ENCODE measurements around the gene MAP3K8. TPM values are rescaled to one million over a fixed set of nuclear protein-coding genes. Genes with fewer than 3 reads are reported as not detected.
"Not testable (repeated sequence)": the region's sequence is repeated elsewhere in the genome, so short reads cannot be mapped to it uniquely, and the experiment has no call there.

Gene MAP3K8
- total and polyA plus RNA-seq, 10 of the 15 experiments (the other 5 are each of a cell fraction or from before 2014, with no cell fraction given), result 25.5 to 115 (median 40.2) TPM

GRCh38 chr10:30435499-30436167 lies 1.6 kb downstream of the MAP3K8 start:
- BruUV-seq (replicated peaks); FAIRE-seq; DNase-seq (ENCODE audit: low read depth, low spot score); ATAC-seq; H3K9me3 ChIP-seq (replicated peaks; ENCODE audit: control insufficient read depth, insufficient read depth, low read length); H4K20me1 ChIP-seq (ENCODE audit: control insufficient read depth, insufficient read depth); H3K27me3 ChIP-seq (replicated peaks in 1 of 2; ENCODE audit: control insufficient read depth in 2 of 2, insufficient read depth in 2 of 2, low read length in 1 of 2); in situ Hi-C loops (cut with MboI); H2AFZ ChIP-seq (ENCODE audit: control insufficient read depth, low read depth, low read length): not testable (repeated sequence)
- Histone ChIP-seq H3K4me3 (peak overlapping the region; percentile 100), H3K9ac (ENCODE audit: control insufficient read depth, insufficient read depth, low read length) (peak overlapping the region; percentile 82), H3K4me2 (ENCODE audit: control insufficient read depth, insufficient read depth) (peak overlapping the region; percentile 65), H3K27ac (ENCODE audit: control insufficient read depth, insufficient read depth) (peak overlapping the region; percentile 91), H3K79me2 (ENCODE audit: control insufficient read depth, insufficient read depth, low read length) (peaks cover 76% of the 10 kb centered on the region), H3K4me1 (ENCODE audit: control insufficient read depth, insufficient read depth, low read length) (peaks cover 13% of the 10 kb centered on the region), H3K36me3 (ENCODE audit: control insufficient read depth in 2 of 2, insufficient read depth in 2 of 2, low read length in 1 of 2) (peaks cover 2 to 19% of the 10 kb centered on the region in 2 experiments; a peak in 3 of 4 replicates)
- CTCF ChIA-PET, result interaction anchor here (0.8 to 13.9 kb wide), 10 partner anchors 17 to 156 kb away, joined by 3 to 123 read pairs (median 8); no protein-coding TSS in a partner anchor
- TF ChIP-seq NR2F1 (conservative IDR thresholded peaks at IDR 0.05), result peak; percentile 59; the same call in 1 of the 2 replicates
- TF ChIP-seq MLLT1 (IDR thresholded peaks at IDR 0.05), result 0 out of 2 replicates have a peak, but pooled peaks have one; percentile 14
- 0 out of 2 replicates have a peak, but pooled peaks have one; percentile 16 for TF ChIP-seq ZNF217 (IDR thresholded peaks at IDR 0.05)
- RAD21 ChIA-PET (ENCODE audit: unreplicated experiment), result interaction anchor here (0.9 to 13.9 kb wide), 12 partner anchors 8 to 155 kb away, joined by 3 to 255 read pairs (median 9); no protein-coding TSS in a partner anchor
- SMC1A ChIA-PET (ENCODE audit: uncharacterized antibody, unreplicated experiment), result interaction anchor here (1.0 to 16.2 kb wide), 16 partner anchors 11 to 156 kb away, joined by 3 to 284 read pairs (median 16); no protein-coding TSS in a partner anchor
- POLR2A ChIA-PET, result interaction anchor here (0.7 to 11.5 kb wide), 8 partner anchors 7 to 107 kb away, joined by 3 to 132 read pairs (median 14); no protein-coding TSS in a partner anchor
- intact Hi-C loops (cut with micrococcal nuclease; ENCODE audit: unreplicated experiment), result loop anchor here (2.0 to 5.0 kb wide), 2 partner anchors 21 to 57 kb away; no protein-coding TSS in a partner anchor
- WGBS (ENCODE audit: insufficient coverage, insufficient replicate concordance, low lambda C conversion rate, missing lambda C conversion rate), result 0% methylated on average over 15 of the region's 15 CpGs
